Small intestine (tissue), 7 donors: Measurements from ENCODE around the gene MEX3A. TPM values are rescaled to one million over a fixed set of nuclear protein-coding genes. Genes with fewer than 3 reads are reported as not detected.

Experiments used
- DNase-seq, 2 donors: peaks; one replicate each; pipeline versions ENCODE4 v3.0.0 to v3.0.0-alpha.2; 2013
- FAIRE-seq: peaks from 2 replicates; lab custom pipeline; 2012; peaks lifted over from hg19 to GRCh38; lab: Jason Lieb, UNC
- H3K27ac ChIP-seq, 3 donors: one replicate each; pipeline ENCODE4 v1.5.1; 2013; ENCODE audit warnings: low read length in 2 of 3, mild to moderate bottlenecking in 2 of 3, control low read depth in 1 of 3, inconsistent platforms in 1 of 3, low read depth in 1 of 3, moderate library complexity in 1 of 3
- H3K27me3 ChIP-seq, 3 donors: one replicate each; pipeline ENCODE4 v1.6.1; 2013; ENCODE audit warnings: low read length in 3 of 3, inconsistent platforms in 1 of 3; ENCODE audit not compliant: control insufficient read depth in 3 of 3, insufficient read depth in 3 of 3
- H3K36me3 ChIP-seq, 3 donors: one replicate each; pipeline ENCODE4 v1.6.1; 2013; ENCODE audit warnings: low read length in 3 of 3, inconsistent platforms in 1 of 3, low read depth in 1 of 3, mild to moderate bottlenecking in 1 of 3, moderate library complexity in 1 of 3; ENCODE audit not compliant: control insufficient read depth in 3 of 3, insufficient read depth in 2 of 3
- H3K4me1 ChIP-seq, 3 donors: one replicate each; pipeline ENCODE4 v1.6.1; 2013; ENCODE audit warnings: low read length in 2 of 3, inconsistent platforms in 1 of 3, low read depth in 1 of 3, mild to moderate bottlenecking in 1 of 3, moderate library complexity in 1 of 3; ENCODE audit not compliant: control insufficient read depth in 3 of 3, insufficient read depth in 2 of 3
- H3K4me3 ChIP-seq, 3 donors: one replicate each; pipeline ENCODE4 v1.5.1; 2013; ENCODE audit warnings: low read length in 3 of 3, control low read depth in 1 of 3, inconsistent platforms in 1 of 3, low read depth in 1 of 3, mild to moderate bottlenecking in 1 of 3, moderate library complexity in 1 of 3
- H3K9me3 ChIP-seq, 2 donors: one replicate each; pipeline ENCODE4 v1.6.1; 2013; ENCODE audit warnings: low read depth in 1 of 2, low read length in 1 of 2; ENCODE audit not compliant: control insufficient read depth in 2 of 2, insufficient read depth in 1 of 2
- WGBS, 3 donors: extraction: QIAGEN DNeasy Blood & Tissue Kit; methylation state at CpG; one replicate each; pipeline ENCODE4 v1.1.7; 2013; 5-methylcytosine and 5-hydroxymethylcytosine counted together
- polyA plus RNA-seq, 4 donors: library from polyadenylated mRNA; stranded (reverse) in 3 of 4; unstranded in 1 of 4; fragments of 200-250 nt in 3 of 4; fragments of 120-200 nt in 1 of 4; gene quantifications; one replicate each; pipeline versions ENCODE4 v1.2.1 to v1.2.3, GENCODE V29; 2013
- donor health status: healthy with polysubstance abuse.
- donor health status: control.
- donor health status: control.
- donor health status: Bipolar disorder and iron deficiency.
- donor health status: healthy.

MEX3A gene
- polyA plus RNA-seq, 4 donors: under 0.01 to 5.6 (median 0.87) TPM

GRCh38 chr1:156054500-156055280 is 27.6 kb downstream of the MEX3A start, which contains the start of gene LAMTOR2:
TSS of gene LAMTOR2 (plus strand) at chr1:156054782. CDS start at chr1:156054890, 108 bp downstream.
- H3K36me3 ChIP-seq: peaks cover 2 to 33% (median 4%) of the 10 kb centered on the region in 3 donors

DNA sequence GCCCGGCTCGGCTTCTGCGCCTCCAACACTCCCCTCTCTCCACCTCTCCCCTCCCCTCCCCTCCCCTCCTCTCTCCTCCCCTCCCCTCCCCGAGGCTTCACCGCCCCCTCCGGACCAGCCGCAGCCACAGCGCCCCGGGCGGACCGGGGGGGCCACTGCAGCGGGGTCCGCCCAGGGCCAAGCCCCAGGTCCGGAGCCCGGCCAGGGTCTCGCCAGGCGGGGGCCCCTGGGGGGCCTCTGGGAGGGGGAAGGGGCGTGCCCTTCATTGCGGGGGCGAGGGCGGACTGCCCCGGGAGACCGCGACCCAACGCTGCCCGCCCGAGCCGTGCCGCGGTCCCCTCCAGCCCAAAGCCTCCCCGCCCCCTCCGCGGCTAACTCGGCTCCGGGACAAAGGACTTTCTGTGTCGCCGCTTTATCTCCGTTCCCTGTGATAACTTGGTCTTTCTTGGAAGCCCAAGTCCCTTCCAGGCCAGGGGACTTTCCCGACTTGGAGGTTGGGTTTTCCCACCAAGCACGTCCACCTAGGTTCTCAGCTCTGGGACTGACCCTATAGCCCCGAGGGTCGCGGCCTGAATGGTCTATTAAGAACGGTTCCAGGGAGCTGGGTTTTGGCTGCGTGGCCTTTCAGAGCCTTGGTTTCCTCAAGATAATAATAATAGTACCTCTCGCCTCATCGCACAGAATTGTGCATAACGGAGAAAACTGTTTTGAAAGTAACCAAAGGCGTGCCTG is 28.3 kb downstream of the MEX3A start, which contains the start of gene UBQLN4:
TSS of gene UBQLN4 (minus strand) at position 31 of the 732 bp plus-strand sequence. CDS start 97 bp downstream, outside the sequence.
- FAIRE-seq (no peak), DNase-seq (peak; percentile 90 to 91)
- 0 to 1% (median 0%) methylated on average over 25 to 47 of the region's 49 CpGs for WGBS, 3 donors
- no peaks in the 10 kb centered on the region for H3K27me3 ChIP-seq
- H3K36me3 ChIP-seq: peaks cover 2 to 38% (median 5%) of the 10 kb centered on the region in 3 donors
- no peaks in the 10 kb centered on the region for H3K9me3 ChIP-seq
- peak within 1 kb of the TSS; percentile 75 to 94 (median 87) for H3K27ac ChIP-seq
- H3K4me1 ChIP-seq: peaks cover 0 to 5% (median 4%) of the 10 kb centered on the region in 3 donors
- H3K4me3 ChIP-seq: peak within 1 kb of the TSS; percentile 73 to 96 (median 96)

More at GRCh38 chr1:156054500-156055280, 27.6 kb downstream of the MEX3A start, which contains the start of gene LAMTOR2:
- FAIRE-seq: no peak
- peaks cover 0 to 5% (median 4%) of the 10 kb centered on the region in 3 donors for H3K4me1 ChIP-seq
- peak within 1 kb of the TSS; percentile 75 to 94 (median 87) for H3K27ac ChIP-seq
- no peaks in the 10 kb centered on the region for H3K9me3 ChIP-seq
- DNase-seq: peak; percentile 98 to 99
- peak within 1 kb of the TSS; percentile 73 to 96 (median 96) for H3K4me3 ChIP-seq
- WGBS, 3 donors: 0% methylated on average over 47 to 53 of the region's 53 CpGs
- no peaks in the 10 kb centered on the region for H3K27me3 ChIP-seq

GRCh38 chr1:156052862-156053767 is 29.1 kb downstream of the MEX3A start:
- FAIRE-seq: no peak

DNA sequence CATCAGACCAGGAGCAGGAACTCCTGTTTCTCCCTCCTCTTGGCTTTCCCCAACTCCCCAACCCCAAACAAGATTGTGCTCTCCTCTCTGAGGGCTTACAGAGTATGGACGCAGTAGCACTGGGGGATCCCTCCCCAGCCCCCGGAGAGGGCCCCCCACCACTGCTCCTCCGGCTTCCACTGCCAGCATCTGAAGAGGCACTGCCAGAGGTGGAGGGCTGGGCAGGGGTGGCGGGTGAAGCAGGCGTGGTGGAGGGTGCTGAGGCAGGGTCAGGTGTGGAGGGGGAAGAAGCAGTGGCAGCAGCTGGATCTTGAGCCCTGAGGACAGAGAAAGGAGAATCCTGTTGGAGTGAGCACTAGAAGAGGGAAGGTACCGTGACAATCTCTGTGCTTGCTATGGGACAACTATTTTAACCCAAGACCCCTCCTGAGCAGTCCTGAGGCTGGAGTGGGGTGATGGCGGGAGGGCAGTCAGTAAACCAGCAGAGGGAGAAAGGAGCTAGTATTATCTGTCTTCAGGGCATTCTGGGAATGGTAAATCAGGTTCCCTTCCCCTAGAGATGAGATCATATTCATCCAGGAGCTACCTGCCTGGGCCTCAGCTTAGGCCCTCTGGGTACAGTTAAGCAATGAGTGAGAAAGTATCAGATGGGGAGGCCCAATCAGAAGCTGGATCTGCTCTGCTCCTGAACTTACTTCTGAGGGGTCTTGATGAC is 31.1 kb downstream of the MEX3A start:
- H3K27me3 ChIP-seq: no peaks in the 10 kb centered on the region
- 86 to 93% (median 92%) methylated on average over 4 to 7 of the region's 7 CpGs for WGBS, 3 donors

More at GRCh38 chr1:156052862-156053767, 29.1 kb downstream of the MEX3A start:
- Histone ChIP-seq H3K36me3 (peaks cover under 1 to 38% (median 7%) of the 10 kb centered on the region in 3 donors), H3K27me3 (no peaks in the 10 kb centered on the region), H3K4me3 (peak overlapping the region; percentile 66 to 96 (median 67)), H3K27ac (peak overlapping the region in 2 of 3 donors; percentile 57 to 70), H3K9me3 (no peaks in the 10 kb centered on the region), H3K4me1 (peaks cover 0 to 5% (median 4%) of the 10 kb centered on the region in 3 donors)
- 0 to 2% (median 1%) methylated on average over 42 to 63 of the region's 63 CpGs for WGBS, 3 donors
- DNase-seq: peak; percentile 54 to 74

GRCh38 chr1:156050376-156050775 is 31.9 kb downstream of the MEX3A start:
- H3K36me3 ChIP-seq: peaks cover 0 to 43% (median 7%) of the 10 kb centered on the region in 3 donors
- FAIRE-seq: no peak
- WGBS, 3 donors: 87 to 91% (median 90%) methylated on average over 4 of the region's 4 CpGs

More for the DNA sequence above, 31.1 kb downstream of the MEX3A start:
- Histone ChIP-seq H3K4me3 (no peak overlapping the region), H3K9me3 (no peaks in the 10 kb centered on the region), H3K36me3 (peaks cover 0 to 40% (median 7%) of the 10 kb centered on the region in 3 donors), H3K4me1 (peaks cover 0 to 5% (median 4%) of the 10 kb centered on the region in 3 donors), H3K27ac (no peak overlapping the region)
- FAIRE-seq (no peak), DNase-seq (no peak)

GRCh38 chr1:156048663-156049258 is 33.5 kb downstream of the MEX3A start:
- Histone ChIP-seq H3K4me3 (no peak overlapping the region), H3K27ac (no peak overlapping the region), H3K9me3 (no peaks in the 10 kb centered on the region), H3K27me3 (no peaks in the 10 kb centered on the region), H3K36me3 (peaks cover 0 to 56% (median 7%) of the 10 kb centered on the region in 3 donors), H3K4me1 (peaks cover 0 to 4% (median 0%) of the 10 kb centered on the region in 3 donors)
- DNase-seq (no peak), FAIRE-seq (no peak)
- WGBS, 3 donors: 84 to 86% (median 84%) methylated on average over 3 of the region's 3 CpGs

More at GRCh38 chr1:156050376-156050775, 31.9 kb downstream of the MEX3A start:
- H3K4me1 ChIP-seq: peaks cover 0 to 4% (median 0%) of the 10 kb centered on the region in 3 donors
- H3K27me3 ChIP-seq: no peaks in the 10 kb centered on the region
- H3K27ac ChIP-seq: no peak overlapping the region
- H3K9me3 ChIP-seq: no peaks in the 10 kb centered on the region
- H3K4me3 ChIP-seq: no peak overlapping the region
- DNase-seq: no peak

GRCh38 chr1:156045076-156045475 is 37.2 kb downstream of the MEX3A start:
- Histone ChIP-seq H3K4me3 (no peak overlapping the region), H3K9me3 (no peaks in the 10 kb centered on the region), H3K27ac (no peak overlapping the region), H3K36me3 (peaks cover 5 to 74% (median 6%) of the 10 kb centered on the region in 3 donors), H3K27me3 (no peaks in the 10 kb centered on the region), H3K4me1 (no peaks in the 10 kb centered on the region)
- FAIRE-seq (no peak), DNase-seq (no peak)
- WGBS, 3 donors: 85 to 86% (median 86%) methylated on average over 4 of the region's 4 CpGs
